Kidney epithelial cell (primary cell): Measurements from ENCODE around the gene SMPD1. TPM values are rescaled to one million over a fixed set of nuclear protein-coding genes. Genes with fewer than 3 reads are reported as not detected.

Source experiments
- DNase-seq: peaks from one replicate; pipeline ENCODE4 v3.0.0-alpha.2; 2010; ENCODE audit warnings: low read depth
- H3K27me3 ChIP-seq: 2 replicates; pipeline ENCODE4 v1.6.0; 2011; ENCODE audit warnings: low read length; ENCODE audit not compliant: control insufficient read depth, insufficient read depth
- H3K36me3 ChIP-seq: 2 replicates; pipeline ENCODE4 v1.5.1; 2011; ENCODE audit warnings: low read length; ENCODE audit not compliant: control insufficient read depth, insufficient read depth
- H3K4me3 ChIP-seq: 2 replicates; pipeline ENCODE4 v1.5.1; 2011; ENCODE audit warnings: low read depth, mild to moderate bottlenecking, control low read depth, low read length
- total RNA-seq: library from RNA; depleted of rRNA; stranded (reverse); fragments of >200 nt; gene quantifications from 2 replicates; pipeline ENCODE4 v1.2.3, GENCODE V29; 2015
- TF ChIP-seq, protein P1 (sequence below): IDR thresholded peaks from 2 replicates; pipeline ENCODE4 v1.5.1; 2011; ENCODE audit warnings: mild to moderate bottlenecking, moderate library complexity, low read length, control low read depth, inconsistent platforms; ENCODE audit not compliant: insufficient read depth, poor library complexity, severe bottlenecking

SMPD1 gene
- total RNA-seq, 1 donor from 2014 or later, result 25.7 TPM

DNA sequence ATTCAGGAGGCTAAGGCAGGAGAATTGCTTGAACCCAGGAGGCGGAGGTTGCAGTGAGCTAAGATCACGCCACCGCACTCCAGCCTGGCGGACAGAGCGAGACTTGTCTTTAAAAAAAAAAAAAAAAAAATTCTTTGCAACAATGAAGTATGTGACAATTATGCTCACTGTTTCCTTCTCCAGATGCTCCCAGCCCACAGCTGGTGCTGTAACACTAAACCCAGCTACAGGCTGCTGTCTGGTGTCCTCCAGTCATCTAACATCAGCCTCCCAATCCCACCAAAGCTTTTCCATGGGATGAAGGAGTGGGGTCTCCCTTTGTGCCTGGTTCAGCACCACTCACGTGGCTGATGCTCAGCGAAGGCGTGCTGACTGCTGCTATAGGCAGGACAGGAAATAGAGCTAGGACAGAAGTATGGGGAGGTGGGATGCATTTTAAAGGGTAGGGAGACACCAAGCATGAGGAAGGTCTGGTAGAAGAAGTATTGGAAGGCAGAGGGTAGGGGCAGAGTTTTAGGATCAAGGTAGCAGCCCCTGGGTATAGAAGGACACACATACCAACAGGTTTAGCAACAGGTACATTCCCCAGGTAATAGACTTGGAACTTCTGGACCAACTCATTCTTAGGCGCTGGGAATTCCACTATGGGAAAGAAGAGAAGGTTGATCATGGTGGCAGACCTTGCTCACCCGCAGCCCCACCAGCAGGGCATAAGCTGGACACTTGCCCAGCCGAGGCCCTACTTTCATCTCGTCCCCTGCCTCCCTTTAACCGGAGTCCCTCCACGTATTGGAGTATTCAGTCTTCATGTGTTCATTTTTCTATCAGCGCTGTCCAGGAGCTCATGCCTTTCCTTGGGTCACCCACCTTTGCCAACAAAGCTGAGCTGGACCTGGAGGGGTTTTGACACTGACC lies 10.4 kb downstream of the SMPD1 start:
- Histone ChIP-seq H3K36me3 (no peaks in the 10 kb centered on the region), H3K27me3 (no peaks in the 10 kb centered on the region), H3K4me3 (no peak overlapping the region)
- DNase-seq, result no peak
- TF ChIP-seq, protein P1, sequence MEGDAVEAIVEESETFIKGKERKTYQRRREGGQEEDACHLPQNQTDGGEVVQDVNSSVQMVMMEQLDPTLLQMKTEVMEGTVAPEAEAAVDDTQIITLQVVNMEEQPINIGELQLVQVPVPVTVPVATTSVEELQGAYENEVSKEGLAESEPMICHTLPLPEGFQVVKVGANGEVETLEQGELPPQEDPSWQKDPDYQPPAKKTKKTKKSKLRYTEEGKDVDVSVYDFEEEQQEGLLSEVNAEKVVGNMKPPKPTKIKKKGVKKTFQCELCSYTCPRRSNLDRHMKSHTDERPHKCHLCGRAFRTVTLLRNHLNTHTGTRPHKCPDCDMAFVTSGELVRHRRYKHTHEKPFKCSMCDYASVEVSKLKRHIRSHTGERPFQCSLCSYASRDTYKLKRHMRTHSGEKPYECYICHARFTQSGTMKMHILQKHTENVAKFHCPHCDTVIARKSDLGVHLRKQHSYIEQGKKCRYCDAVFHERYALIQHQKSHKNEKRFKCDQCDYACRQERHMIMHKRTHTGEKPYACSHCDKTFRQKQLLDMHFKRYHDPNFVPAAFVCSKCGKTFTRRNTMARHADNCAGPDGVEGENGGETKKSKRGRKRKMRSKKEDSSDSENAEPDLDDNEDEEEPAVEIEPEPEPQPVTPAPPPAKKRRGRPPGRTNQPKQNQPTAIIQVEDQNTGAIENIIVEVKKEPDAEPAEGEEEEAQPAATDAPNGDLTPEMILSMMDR, result no peak

DNA sequence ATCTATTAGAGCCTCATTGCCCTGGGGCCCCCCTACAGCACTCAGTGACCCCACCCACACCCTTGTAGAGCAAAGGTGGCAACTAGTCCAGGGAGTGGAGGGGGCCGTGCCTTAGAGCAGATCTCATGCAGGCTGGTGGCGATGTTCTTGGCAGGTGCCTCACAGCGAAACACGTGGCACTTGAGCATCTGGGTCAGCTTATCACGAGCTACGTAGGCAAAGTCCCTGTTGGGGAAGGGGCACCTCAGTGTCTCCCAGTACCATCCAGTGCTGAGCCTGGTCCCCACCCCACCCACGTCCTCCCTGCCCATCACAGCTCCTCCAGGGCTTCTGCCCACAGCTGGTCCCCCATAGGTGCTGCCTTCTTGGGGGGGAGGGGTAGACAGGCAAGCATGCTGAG lies 11.2 kb downstream of the SMPD1 start:
- TF ChIP-seq, protein P1, result no peak
- no peak for DNase-seq
- Histone ChIP-seq H3K27me3 (no peaks in the 10 kb centered on the region), H3K4me3 (no peak overlapping the region), H3K36me3 (no peaks in the 10 kb centered on the region)

DNA sequence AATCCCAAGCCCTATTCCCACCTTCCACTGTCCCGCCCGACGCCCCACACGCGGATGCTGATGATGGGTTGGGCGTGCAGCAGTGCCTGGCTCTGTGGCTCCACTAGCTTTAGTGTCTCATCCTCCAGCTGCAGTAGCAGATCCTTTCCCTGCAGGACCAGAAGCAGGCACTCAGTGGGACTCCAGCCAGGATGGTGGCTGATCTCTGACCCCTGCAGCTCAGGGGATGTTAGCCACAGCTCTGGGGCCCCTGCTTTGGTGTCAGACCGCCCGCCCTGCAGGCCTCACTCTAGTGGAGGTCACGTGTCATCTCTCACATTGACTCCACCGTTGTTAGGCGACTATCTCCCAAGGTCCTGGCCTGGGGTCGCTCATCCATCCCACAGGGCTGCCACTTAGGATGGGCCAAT lies 11.8 kb downstream of the SMPD1 start:
- H3K4me3 ChIP-seq, result no peak overlapping the region
- TF ChIP-seq, protein P1, result no peak
- no peak for DNase-seq
- H3K36me3 ChIP-seq, result no peaks in the 10 kb centered on the region
- H3K27me3 ChIP-seq, result no peaks in the 10 kb centered on the region

DNA sequence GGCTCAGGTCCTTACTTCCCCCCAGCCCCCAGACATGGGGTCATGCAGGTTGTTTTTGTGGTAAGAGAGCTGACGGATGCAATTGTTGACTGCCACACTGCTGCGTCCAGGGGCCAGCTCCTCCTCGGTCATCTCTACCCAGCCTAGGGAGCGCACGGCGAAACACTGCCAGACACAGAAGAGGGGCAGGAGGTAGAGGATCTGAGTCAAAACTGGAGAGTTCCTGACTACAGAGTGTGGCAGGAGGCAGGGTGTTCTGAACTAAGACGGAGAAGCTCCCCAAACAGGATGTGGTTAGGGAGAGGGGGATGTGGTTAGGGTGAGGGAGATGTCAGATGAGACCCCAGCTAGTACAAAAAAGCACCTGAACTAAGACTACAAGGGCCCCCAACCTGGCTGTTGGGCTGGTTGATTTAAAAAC lies 12.3 kb downstream of the SMPD1 start:
- no peak for DNase-seq
- Histone ChIP-seq H3K27me3 (no peaks in the 10 kb centered on the region), H3K4me3 (no peak overlapping the region), H3K36me3 (no peaks in the 10 kb centered on the region)
- TF ChIP-seq, protein P1, result no peak

DNA sequence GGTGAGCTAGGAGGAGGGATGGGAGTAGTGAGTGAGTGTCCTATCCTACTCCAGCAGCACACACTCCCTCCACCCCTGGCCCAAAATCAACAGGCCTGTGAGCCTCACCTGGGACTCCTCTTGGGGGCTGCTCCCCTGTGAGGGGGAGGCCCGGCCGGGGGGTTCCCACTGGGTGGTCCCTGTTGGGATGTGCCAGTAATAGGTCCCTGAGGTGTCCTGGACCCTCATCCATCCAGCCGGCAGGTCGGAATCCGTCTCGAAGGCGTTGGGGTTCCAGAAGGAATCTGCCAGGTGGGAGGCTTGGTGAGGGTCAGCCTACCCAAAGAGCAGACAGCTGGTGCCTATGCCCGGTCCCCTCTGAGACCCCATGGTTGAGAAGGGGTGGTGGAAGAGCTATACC lies 13.3 kb downstream of the SMPD1 start:
- no peak for DNase-seq
- TF ChIP-seq, protein P1, result no peak
- no peak overlapping the region for H3K4me3 ChIP-seq
- no peaks in the 10 kb centered on the region for H3K27me3 ChIP-seq
- H3K36me3 ChIP-seq, result no peaks in the 10 kb centered on the region
